H7 (cell line): ENCODE results near the gene LCE2A. TPM values are rescaled to one million over a fixed set of nuclear protein-coding genes. Genes with fewer than 3 reads are reported as not detected.

Source experiments
- total RNA-seq: library from RNA; depleted of rRNA; stranded (reverse); fragments of >200 nt; shearing (Covaris generic); gene quantifications from 2 replicates; pipeline ENCODE4 v1.2.3, GENCODE V29; 2014; rRNA removed

The LCE2A gene
- total RNA-seq, 1 experiment from 2014 or later, result not detected

Other genes starting within 250 kb of the LCE2A start
- not detected in 2 replicates for gene LCE5A, start 187.5 kb upstream of the LCE2A start, total RNA-seq
- gene CRCT1, start 183.9 kb upstream of the LCE2A start, total RNA-seq, result not detected in 2 replicates
- not detected in 2 replicates for gene LCE3E, start 131.6 kb upstream of the LCE2A start, total RNA-seq
- not detected in 2 replicates for gene LCE3D, start 117.8 kb upstream of the LCE2A start, total RNA-seq
- gene LCE3C, start 98.1 kb upstream of the LCE2A start, total RNA-seq, result not detected in 2 replicates
- not detected in 2 replicates for gene LCE3B, start 84.5 kb upstream of the LCE2A start, total RNA-seq
- gene LCE3A, start 75.2 kb upstream of the LCE2A start, total RNA-seq, result not detected in 2 replicates
- gene LCE2D, start 35.0 kb upstream of the LCE2A start, total RNA-seq, result not detected in 2 replicates
- not detected in 2 replicates for gene LCE2C, start 23.1 kb upstream of the LCE2A start, total RNA-seq
- not detected in 2 replicates for gene LCE2B, start 12.2 kb upstream of the LCE2A start, total RNA-seq
- not detected in 2 replicates for gene LCE4A, start 9.8 kb downstream of the LCE2A start, total RNA-seq
- not detected in 2 replicates for gene KPRP, start 59.7 kb downstream of the LCE2A start, total RNA-seq
- gene LCE1F, start 76.8 kb downstream of the LCE2A start, total RNA-seq, result not detected in 2 replicates
- not detected in 2 replicates for gene LCE1E, start 87.9 kb downstream of the LCE2A start, total RNA-seq
- gene LCE1D, start 98.4 kb downstream of the LCE2A start, total RNA-seq, result not detected in 2 replicates
- gene LCE1C, start 108.3 kb downstream of the LCE2A start, total RNA-seq, result not detected in 2 replicates
- gene LCE1B, start 113.6 kb downstream of the LCE2A start, total RNA-seq, result not detected in 2 replicates
- gene LCE1A, start 129.1 kb downstream of the LCE2A start, total RNA-seq, result not detected in 2 replicates
- gene LCE6A, start 144.5 kb downstream of the LCE2A start, total RNA-seq, result not detected in 2 replicates
- not detected in 2 replicates for gene LCE7A, start 161.7 kb downstream of the LCE2A start, total RNA-seq
- gene SMCP, start 180.0 kb downstream of the LCE2A start, total RNA-seq, result not detected in 2 replicates
- gene IVL, start 210.2 kb downstream of the LCE2A start, total RNA-seq, result not detected in 2 replicates
- not detected in 2 replicates for gene SPRR5, start 248.9 kb downstream of the LCE2A start, total RNA-seq